ENCODE data around the gene IL1RAPL2.

DNA sequence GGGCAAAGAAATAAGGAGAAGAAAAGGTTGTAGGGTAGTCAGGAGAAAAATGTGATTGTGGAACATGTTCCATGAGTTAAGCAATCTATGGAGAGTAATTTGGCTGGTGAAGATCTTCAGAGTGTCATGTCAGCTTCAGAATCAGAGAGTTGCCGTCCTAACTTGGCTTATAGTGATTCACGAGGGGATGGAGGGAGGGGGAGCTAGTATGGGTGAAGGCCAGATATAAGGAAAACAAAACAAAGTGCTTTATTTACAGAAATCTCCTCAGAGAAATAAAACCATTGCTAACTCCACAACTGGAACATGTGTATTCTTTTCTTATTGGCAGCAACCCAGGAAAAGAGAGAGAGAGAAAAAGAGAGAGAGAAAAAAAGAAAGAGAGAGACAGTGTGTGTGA lies 999.9 kb downstream of the IL1RAPL2 start:
- TF ChIP-seq, protein P1, sequence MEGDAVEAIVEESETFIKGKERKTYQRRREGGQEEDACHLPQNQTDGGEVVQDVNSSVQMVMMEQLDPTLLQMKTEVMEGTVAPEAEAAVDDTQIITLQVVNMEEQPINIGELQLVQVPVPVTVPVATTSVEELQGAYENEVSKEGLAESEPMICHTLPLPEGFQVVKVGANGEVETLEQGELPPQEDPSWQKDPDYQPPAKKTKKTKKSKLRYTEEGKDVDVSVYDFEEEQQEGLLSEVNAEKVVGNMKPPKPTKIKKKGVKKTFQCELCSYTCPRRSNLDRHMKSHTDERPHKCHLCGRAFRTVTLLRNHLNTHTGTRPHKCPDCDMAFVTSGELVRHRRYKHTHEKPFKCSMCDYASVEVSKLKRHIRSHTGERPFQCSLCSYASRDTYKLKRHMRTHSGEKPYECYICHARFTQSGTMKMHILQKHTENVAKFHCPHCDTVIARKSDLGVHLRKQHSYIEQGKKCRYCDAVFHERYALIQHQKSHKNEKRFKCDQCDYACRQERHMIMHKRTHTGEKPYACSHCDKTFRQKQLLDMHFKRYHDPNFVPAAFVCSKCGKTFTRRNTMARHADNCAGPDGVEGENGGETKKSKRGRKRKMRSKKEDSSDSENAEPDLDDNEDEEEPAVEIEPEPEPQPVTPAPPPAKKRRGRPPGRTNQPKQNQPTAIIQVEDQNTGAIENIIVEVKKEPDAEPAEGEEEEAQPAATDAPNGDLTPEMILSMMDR (IDR thresholded peaks at IDR 0.05; ENCODE audit: low read depth, low read length), result no peak
- TF ChIP-seq EZH2phosphoT487 (IDR thresholded peaks at IDR 0.05; ENCODE audit: low read depth), result no peak

All from OCI-LY3 (cell line).